Cerebellar nuclear complex (tissue), 1 donor: ENCODE data around the gene SLC7A6.
A peak's percentile ranks its signal among the peaks of the same experiment; 100 is the strongest.

Experiments
- DNase-seq, 2 experiments: peaks; one replicate each; lab custom pipeline; 2025; lab: John Stamatoyannopoulos, UW

The SLC7A6 gene

GRCh38 chr16:68235108-68235886 is 29.0 kb upstream of the SLC7A6 start:
- DNase-seq = no peak

GRCh38 chr16:68235887-68236136 is 28.5 kb upstream of the SLC7A6 start, which contains the start of gene ESRP2:
Gene ESRP2, minus strand, starts transcription at chr16:68236127. Its CDS starts 82 bp downstream, at chr16:68236045.
- DNase-seq = no peak

GRCh38 chr16:68236137-68236825 is 28.0 kb upstream of the SLC7A6 start:
- DNase-seq = no peak

GRCh38 chr16:68236826-68237242 is 27.5 kb upstream of the SLC7A6 start:
- DNase-seq = no peak

- DNase-seq = peak; percentile 89 to 99
Observed at GRCh38 chr16:68237243-68238028, 26.9 kb upstream of the SLC7A6 start.

- no peak for DNase-seq
Observed at GRCh38 chr16:68238029-68238345, 26.3 kb upstream of the SLC7A6 start.

- no peak for DNase-seq
Observed at GRCh38 chr16:68242085-68242484, 22.2 kb upstream of the SLC7A6 start.

- DNase-seq = no peak
Observed at GRCh38 chr16:68242926-68243858, 21.1 kb upstream of the SLC7A6 start.

- DNase-seq = no peak
Observed at GRCh38 chr16:68244481-68244902, 19.8 kb upstream of the SLC7A6 start.

- peak in 1 of 2 experiments; percentile 71 for DNase-seq
Observed at GRCh38 chr16:68244903-68245853, 19.1 kb upstream of the SLC7A6 start, which contains the start of gene PLA2G15. Gene PLA2G15, plus strand, starts transcription at chr16:68245373. Its CDS starts 54 bp downstream, at chr16:68245427.

GRCh38 chr16:68246121-68246520 is 18.2 kb upstream of the SLC7A6 start:
- DNase-seq = no peak

GRCh38 chr16:68246666-68247065 is 17.7 kb upstream of the SLC7A6 start:
- no peak for DNase-seq

GRCh38 chr16:68247400-68247799 is 16.9 kb upstream of the SLC7A6 start:
- DNase-seq = no peak

- DNase-seq = no peak
Observed at GRCh38 chr16:68247932-68248331, 16.4 kb upstream of the SLC7A6 start.

GRCh38 chr16:68249371-68249770 is 15.0 kb upstream of the SLC7A6 start:
- no peak for DNase-seq

- DNase-seq = no peak
Observed at GRCh38 chr16:68250951-68251350, 13.4 kb upstream of the SLC7A6 start.

GRCh38 chr16:68251832-68252231 is 12.5 kb upstream of the SLC7A6 start:
- peak; percentile 74 to 84 for DNase-seq

GRCh38 chr16:68252383-68252782 is 11.9 kb upstream of the SLC7A6 start:
- DNase-seq = no peak

GRCh38 chr16:68253721-68254120 is 10.6 kb upstream of the SLC7A6 start:
- no peak for DNase-seq

GRCh38 chr16:68255712-68256111 is 8.6 kb upstream of the SLC7A6 start:
- no peak for DNase-seq
